Kidney epithelial cell (primary cell): Measurements from ENCODE around the gene TECPR2. TPM values are rescaled to one million over a fixed set of nuclear protein-coding genes. Genes with fewer than 3 reads are reported as not detected.

Experiments used
- DNase-seq: peaks from one replicate; pipeline ENCODE4 v3.0.0-alpha.2; 2010; ENCODE audit warnings: low read depth
- H3K27me3 ChIP-seq: 2 replicates; pipeline ENCODE4 v1.6.0; 2011; ENCODE audit warnings: low read length; ENCODE audit not compliant: control insufficient read depth, insufficient read depth
- H3K36me3 ChIP-seq: 2 replicates; pipeline ENCODE4 v1.5.1; 2011; ENCODE audit warnings: low read length; ENCODE audit not compliant: control insufficient read depth, insufficient read depth
- H3K4me3 ChIP-seq: 2 replicates; pipeline ENCODE4 v1.5.1; 2011; ENCODE audit warnings: low read depth, mild to moderate bottlenecking, control low read depth, low read length
- CTCF ChIP-seq: IDR thresholded peaks from 2 replicates; pipeline ENCODE4 v1.5.1; 2011; ENCODE audit warnings: mild to moderate bottlenecking, moderate library complexity, low read length, control low read depth, inconsistent platforms; ENCODE audit not compliant: insufficient read depth, poor library complexity, severe bottlenecking
- total RNA-seq: library from RNA; depleted of rRNA; stranded (reverse); fragments of >200 nt; gene quantifications from 2 replicates; pipeline ENCODE4 v1.2.3, GENCODE V29; 2015

The TECPR2 gene
- total RNA-seq, 1 donor from 2014 or later = 16.6 TPM

- no peak for TF ChIP-seq CTCF
- Histone ChIP-seq H3K36me3 (peaks cover 2% of the 10 kb centered on the region), H3K27me3 (no peaks in the 10 kb centered on the region), H3K4me3 (no peak overlapping the region)
- no peak for DNase-seq
Observed at GRCh38 chr14:102415671-102416070, 52.9 kb downstream of the TECPR2 start.

GRCh38 chr14:102417001-102417431 is 54.3 kb downstream of the TECPR2 start:
- no peak for DNase-seq
- H3K36me3 ChIP-seq = peaks cover 2% of the 10 kb centered on the region
- H3K27me3 ChIP-seq = no peaks in the 10 kb centered on the region
- TF ChIP-seq CTCF = no peak
- H3K4me3 ChIP-seq = no peak overlapping the region

GRCh38 chr14:102417646-102418045 is 54.9 kb downstream of the TECPR2 start:
- no peak for TF ChIP-seq CTCF
- Histone ChIP-seq H3K27me3 (no peaks in the 10 kb centered on the region), H3K4me3 (no peak overlapping the region), H3K36me3 (peaks cover 2% of the 10 kb centered on the region)
- DNase-seq = no peak

GRCh38 chr14:102418169-102418852 is 55.6 kb downstream of the TECPR2 start:
- no peak for DNase-seq
- no peak for TF ChIP-seq CTCF
- H3K27me3 ChIP-seq = no peaks in the 10 kb centered on the region
- peaks cover 2% of the 10 kb centered on the region for H3K36me3 ChIP-seq
- H3K4me3 ChIP-seq = no peak overlapping the region

GRCh38 chr14:102418853-102419240 is 56.1 kb downstream of the TECPR2 start:
- no peaks in the 10 kb centered on the region for H3K27me3 ChIP-seq
- DNase-seq = no peak
- no peak for TF ChIP-seq CTCF
- no peak overlapping the region for H3K4me3 ChIP-seq
- H3K36me3 ChIP-seq = peaks cover 2% of the 10 kb centered on the region

- no peaks in the 10 kb centered on the region for H3K27me3 ChIP-seq
- TF ChIP-seq CTCF = no peak
- H3K36me3 ChIP-seq = peaks cover 2% of the 10 kb centered on the region
- no peak for DNase-seq
- no peak overlapping the region for H3K4me3 ChIP-seq
Observed at GRCh38 chr14:102419276-102419675, 56.5 kb downstream of the TECPR2 start.
